CD4-positive, alpha-beta T cell treated with Interleukin-6 at 100 ng/mL for 8 hours (primary cell): Measurements from ENCODE around the gene TBC1D1.

Experiments
- DNase-seq: peaks from one replicate; pipeline ENCODE4 v3.0.0-alpha.2; 2020; ENCODE audit warnings: mixed read lengths, low spot score

The TBC1D1 gene

DNA sequence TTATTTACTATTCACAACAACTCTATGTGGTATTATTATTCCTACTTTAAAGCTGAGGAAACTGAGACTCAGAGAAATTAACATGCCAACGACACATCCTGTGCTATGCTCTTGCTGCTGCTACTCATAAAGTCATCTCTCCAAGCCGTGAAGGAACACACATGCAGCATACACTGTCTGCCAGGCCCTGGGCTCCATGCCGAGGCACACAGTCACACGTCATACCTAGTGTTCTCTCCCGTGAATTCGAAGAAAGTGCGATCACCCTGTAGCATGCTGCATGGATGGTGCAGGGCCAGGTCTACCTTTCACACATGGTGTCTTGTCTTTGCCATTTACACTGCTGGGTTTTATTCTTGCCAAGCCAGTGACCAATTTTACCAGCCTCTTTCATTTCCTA, 34.1 kb downstream of the TBC1D1 start:
- no peak for DNase-seq

- DNase-seq = no peak
Measured at GRCh38 chr4:37927434-37927833, 36.5 kb downstream of the TBC1D1 start.

- DNase-seq = no peak
Measured at GRCh38 chr4:37928426-37929416, 37.8 kb downstream of the TBC1D1 start.

- DNase-seq = no peak
Measured at GRCh38 chr4:37934096-37934495, 43.2 kb downstream of the TBC1D1 start.

- no peak for DNase-seq
Measured at GRCh38 chr4:37934609-37935008, 43.7 kb downstream of the TBC1D1 start.

DNA sequence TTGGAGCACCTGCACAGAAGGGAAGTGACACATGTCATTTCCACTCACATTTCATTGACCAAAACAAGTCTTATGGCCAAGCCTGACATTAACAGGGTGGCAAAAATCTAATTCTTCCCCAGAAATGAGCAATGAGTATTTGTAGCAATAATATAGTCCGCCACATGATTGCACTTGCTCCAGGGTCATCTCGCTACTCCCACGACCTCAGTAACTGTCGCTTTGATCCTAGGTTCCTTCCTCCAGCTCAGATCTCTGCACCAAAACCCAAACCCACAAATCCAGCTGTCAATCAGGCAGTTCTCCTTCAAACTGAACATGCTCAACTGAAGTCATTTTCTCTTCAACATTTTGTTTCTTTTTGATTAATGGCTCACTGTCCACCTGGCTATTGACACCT, 44.1 kb downstream of the TBC1D1 start:
- DNase-seq = no peak

DNA sequence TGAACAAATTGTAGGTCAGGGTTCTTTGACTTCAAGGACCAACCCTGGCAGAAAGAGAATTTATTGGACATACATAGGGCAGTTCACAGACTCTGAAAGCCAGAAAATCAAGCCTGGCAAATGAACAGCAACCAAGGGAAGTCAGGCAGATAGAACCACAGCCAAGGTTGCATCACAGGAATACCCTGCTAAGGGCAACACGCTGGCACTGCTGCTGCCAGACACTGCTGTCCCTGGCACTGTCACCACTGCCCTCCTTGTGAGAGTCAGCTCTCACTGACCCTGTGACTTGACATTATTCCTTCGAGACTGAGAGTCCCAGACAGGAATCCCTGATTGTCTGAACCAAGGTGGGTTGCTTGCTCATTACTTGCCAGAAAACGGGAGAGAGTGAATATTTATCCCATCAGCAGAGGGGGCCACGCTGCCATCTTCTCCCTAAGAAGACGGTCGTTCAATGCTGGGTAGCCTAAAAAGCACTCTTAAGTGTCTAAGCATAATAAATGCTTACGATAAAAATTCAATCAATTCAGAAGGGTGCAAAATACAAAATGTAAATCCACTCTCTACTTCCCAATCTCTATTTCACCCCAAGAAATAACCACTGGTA, 46.1 kb downstream of the TBC1D1 start:
- no peak for DNase-seq

- no peak for DNase-seq
Measured at GRCh38 chr4:37938208-37938607, 47.3 kb downstream of the TBC1D1 start.

GRCh38 chr4:37946503-37947179, 55.8 kb downstream of the TBC1D1 start:
- DNase-seq = no peak

- no peak for DNase-seq
Measured at GRCh38 chr4:37948542-37948941, 57.7 kb downstream of the TBC1D1 start.

DNA sequence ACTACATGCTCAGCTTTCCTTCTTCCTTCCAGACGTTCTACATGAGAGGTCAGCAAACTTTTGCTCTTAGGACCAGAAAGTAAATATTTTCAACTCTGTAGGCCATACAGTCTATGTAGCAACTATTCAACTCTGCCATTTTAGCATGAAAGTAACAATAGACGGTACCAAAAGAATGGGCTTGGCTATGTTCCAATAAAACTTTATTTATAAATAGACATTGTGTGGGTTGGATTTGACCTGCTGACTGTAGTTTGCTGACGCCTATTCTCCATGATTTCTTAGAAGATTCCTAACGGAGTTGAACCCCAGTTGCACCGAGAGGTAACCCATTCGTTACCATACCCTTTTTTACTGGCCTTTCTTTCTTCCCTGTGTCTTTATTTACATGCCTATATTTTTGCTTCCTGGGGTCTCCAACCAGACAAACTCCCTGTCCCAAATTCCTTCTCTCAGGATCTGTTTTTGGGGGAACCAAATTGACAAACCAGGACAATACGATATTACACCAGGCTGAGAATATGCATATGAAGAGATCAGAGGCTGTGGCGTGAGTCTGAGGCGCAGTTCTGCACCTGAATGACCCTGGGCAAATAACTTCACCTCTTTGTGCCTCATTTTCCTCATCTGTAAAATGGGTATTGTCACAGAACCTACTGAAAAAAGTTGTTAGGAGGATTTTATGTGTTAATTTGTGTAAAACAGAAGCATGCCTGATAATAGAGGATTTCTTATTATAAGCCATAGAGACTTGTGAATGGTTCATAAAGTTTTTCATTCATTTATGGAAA, 58.9 kb downstream of the TBC1D1 start:
- no peak for DNase-seq

GRCh38 chr4:37951461-37952352, 60.8 kb downstream of the TBC1D1 start:
- no peak for DNase-seq

DNA sequence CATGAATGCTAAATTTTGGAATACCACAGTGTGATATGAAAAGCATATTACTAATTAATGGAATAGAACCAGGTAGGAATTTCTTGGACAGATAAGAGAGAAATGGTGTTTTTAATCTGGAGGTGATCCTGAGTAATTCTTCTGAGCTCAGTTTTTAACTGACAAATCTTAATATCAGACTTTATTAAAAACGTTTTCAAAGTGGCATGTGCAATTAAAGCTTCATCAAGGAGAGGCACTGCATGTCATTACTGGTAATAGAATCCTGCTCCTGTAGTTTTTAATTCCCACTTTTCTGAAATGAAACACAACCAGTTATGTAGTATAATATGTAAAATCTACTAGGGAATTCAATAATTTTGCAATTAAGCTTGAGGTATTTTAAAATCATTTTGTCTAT, 62.3 kb downstream of the TBC1D1 start:
- no peak for DNase-seq

DNA sequence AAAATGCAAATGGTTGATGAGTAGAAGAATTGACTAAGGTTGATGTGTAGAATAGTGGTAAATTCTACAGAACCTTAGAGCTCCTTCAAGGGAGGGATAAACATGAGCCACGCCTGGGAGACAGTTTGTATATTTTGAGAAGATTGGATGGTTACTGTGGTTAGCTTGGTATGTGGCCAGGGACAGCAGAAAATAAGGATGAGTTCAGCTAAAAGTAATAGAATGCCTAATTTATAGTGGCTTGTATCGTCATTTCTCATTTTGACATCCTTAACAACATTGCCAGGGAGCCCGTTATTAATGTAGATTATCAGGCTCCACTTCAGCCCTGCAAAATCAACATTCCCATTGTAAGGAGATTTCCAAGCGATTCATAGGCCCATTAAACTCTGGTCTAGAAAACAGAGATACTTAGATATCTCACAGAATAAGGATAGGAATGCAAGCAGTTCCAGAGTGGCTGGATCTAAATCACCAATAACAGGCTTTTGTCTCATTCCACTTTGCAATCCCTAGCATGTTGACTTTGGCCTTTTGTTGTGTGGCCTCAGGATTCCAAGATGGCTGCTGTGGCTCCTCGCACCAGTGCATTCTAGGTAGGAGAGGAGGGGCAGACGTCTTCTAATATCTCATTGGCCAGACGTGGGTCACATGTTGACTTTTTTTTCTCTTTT, 62.9 kb downstream of the TBC1D1 start:
- no peak for DNase-seq

DNA sequence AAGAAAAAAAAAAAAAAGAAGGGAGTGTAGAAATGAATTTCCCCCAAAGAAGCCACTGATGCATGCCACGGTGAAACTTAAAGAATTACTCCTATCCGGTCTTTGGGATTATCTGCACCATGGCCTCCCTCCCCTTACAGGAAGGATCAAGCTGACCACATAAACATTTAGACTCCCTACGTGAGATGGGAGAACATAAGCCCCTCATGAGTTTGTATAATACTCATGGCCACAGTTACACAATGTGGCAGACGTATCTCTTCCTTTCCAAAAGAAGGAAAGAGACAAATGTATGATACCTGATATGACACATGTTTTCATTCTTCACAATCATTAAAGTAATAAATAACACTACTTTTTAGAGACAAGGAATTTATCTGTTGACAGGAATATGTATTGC, 66.1 kb downstream of the TBC1D1 start:
- DNase-seq = no peak

GRCh38 chr4:37958932-37959331, 68.0 kb downstream of the TBC1D1 start:
- DNase-seq = no peak

DNA sequence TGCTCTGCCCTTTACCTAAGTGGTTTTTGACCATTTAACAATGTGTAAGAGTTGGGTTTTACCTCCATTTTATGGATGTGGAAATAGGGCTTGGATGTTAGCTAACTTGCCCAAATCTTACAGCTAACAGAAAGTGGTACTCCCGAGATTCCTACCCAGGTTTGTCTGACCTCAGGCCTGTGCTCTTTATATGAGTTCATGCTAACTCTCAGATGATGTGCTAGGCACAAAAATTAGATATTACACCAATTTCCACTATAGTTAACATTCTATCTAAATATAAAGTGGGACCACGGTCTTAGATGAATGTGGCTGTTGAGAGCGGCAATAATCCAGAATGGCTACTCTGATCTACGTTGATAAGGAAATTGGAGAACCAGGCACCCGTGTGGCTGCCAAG, 69.2 kb downstream of the TBC1D1 start, which contains the start of gene PTTG2:
TSS of gene PTTG2 (plus strand) at position 301 of the 400 bp plus-strand sequence. CDS start at position 338, 37 bp downstream.
- DNase-seq = no peak

DNA sequence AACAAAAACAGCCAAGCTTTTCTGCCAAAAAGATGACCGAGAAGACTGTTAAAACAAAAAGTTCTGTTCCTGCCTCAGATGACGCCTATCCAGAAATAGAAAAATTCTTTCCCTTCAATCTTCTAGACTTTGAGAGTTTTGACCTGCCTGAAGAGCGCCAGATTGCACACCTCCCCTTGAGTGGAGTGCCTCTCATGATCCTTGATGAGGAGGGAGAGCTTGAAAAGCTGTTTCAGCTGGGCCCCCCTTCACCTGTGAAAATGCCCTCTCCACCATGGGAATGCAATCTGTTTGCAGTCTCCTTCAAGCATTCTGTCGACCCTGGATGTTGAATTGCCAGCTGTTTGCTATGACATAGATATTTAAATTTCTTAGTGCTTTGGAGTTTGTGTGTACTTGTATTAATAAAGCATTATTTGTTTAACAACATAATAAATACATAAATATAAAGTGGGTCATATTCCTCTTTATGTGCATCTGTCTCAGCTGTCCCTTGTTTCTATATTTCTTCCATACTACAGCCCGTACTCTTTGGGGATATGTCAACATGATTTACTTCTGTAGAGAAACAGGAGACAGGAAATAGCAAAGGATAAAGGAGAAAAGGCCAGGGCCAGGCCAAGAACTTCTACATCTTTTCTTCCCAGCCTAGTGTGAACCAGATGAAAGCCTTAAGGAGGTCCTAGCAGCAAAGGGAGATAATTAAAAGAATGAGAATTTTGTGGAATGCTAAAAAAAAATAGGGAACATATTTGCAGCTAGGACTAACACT, 70.0 kb downstream of the TBC1D1 start:
- no peak for DNase-seq

GRCh38 chr4:37964734-37965457, 74.0 kb downstream of the TBC1D1 start:
- no peak for DNase-seq
